ENCODE results near the gene GSAP. TPM values are rescaled to one million over a fixed set of nuclear protein-coding genes. Genes with fewer than 3 reads are reported as not detected.
A peak's percentile ranks its signal among the peaks of the same experiment; 100 is the strongest.

GSAP gene
- total RNA-seq, 6 experiments from 2014 or later, result 14.1 to 34.6 (median 26.5) TPM

- H3K4me1 ChIP-seq, result no peaks in the 10 kb centered on the region
- ATAC-seq, result no peak
- no peaks in the 10 kb centered on the region for H3K27me3 ChIP-seq
- no peak overlapping the region for H3K27ac ChIP-seq
- H3K36me3 ChIP-seq, result no peaks in the 10 kb centered on the region
- intact Hi-C loops (cut with DNase I), result no loop called here
- TF ChIP-seq CTCF (IDR thresholded peaks at IDR 0.05), result no peak
- no peak for TF ChIP-seq POLR2A (IDR thresholded peaks at IDR 0.05)
- no peak overlapping the region for H3K4me3 ChIP-seq
- no peak for DNase-seq
- H3K9me3 ChIP-seq, result no peaks in the 10 kb centered on the region
Measured at GRCh38 chr7:77422500-77422899, 6.4 kb upstream of the GSAP start.

- no peaks in the 10 kb centered on the region for H3K9me3 ChIP-seq
- peaks cover 0 to 3% (median 0%) of the 10 kb centered on the region in 4 donors for H3K4me1 ChIP-seq
- H3K36me3 ChIP-seq, result no peaks in the 10 kb centered on the region
- H3K4me3 ChIP-seq, result no peak overlapping the region
- 76% methylated on average over 4 of the region's 4 CpGs for WGBS (ENCODE audit: insufficient coverage, low coverage, low lambda C conversion rate, missing lambda C conversion rate)
- intact Hi-C loops (cut with DNase I), result no loop called here
- DNase-seq (no peak), ATAC-seq (no peak)
- H3K27me3 ChIP-seq, result no peaks in the 10 kb centered on the region
- TF ChIP-seq CTCF (IDR thresholded peaks at IDR 0.05), result no peak
- no peak for TF ChIP-seq POLR2A (IDR thresholded peaks at IDR 0.05)
- H3K27ac ChIP-seq, result no peak overlapping the region
Measured at GRCh38 chr7:77420986-77421672, 5.0 kb upstream of the GSAP start.

- Histone ChIP-seq H3K4me3 (no peak overlapping the region), H3K27ac (peak overlapping the region in 1 of 3 donors; percentile 7), H3K9me3 (no peaks in the 10 kb centered on the region), H3K36me3 (no peaks in the 10 kb centered on the region), H3K4me1 (peaks cover 0 to 3% (median 0%) of the 10 kb centered on the region in 4 donors), H3K27me3 (no peaks in the 10 kb centered on the region)
- ATAC-seq (no peak), DNase-seq (no peak)
- TF ChIP-seq POLR2A (IDR thresholded peaks at IDR 0.05) (no peak), CTCF (IDR thresholded peaks at IDR 0.05) (no peak)
- intact Hi-C loops (cut with DNase I), result no loop called here
- WGBS (ENCODE audit: insufficient coverage, low coverage, low lambda C conversion rate, missing lambda C conversion rate), result 82% methylated on average over 5 of the region's 5 CpGs
Measured at GRCh38 chr7:77420438-77420837, 4.3 kb upstream of the GSAP start.

- TF ChIP-seq CTCF (IDR thresholded peaks at IDR 0.05) (no peak), POLR2A (IDR thresholded peaks at IDR 0.05) (no peak)
- Histone ChIP-seq H3K4me1 (peaks cover 0 to 3% (median 0%) of the 10 kb centered on the region in 4 donors), H3K9me3 (no peaks in the 10 kb centered on the region), H3K27ac (no peak overlapping the region), H3K4me3 (no peak overlapping the region), H3K36me3 (no peaks in the 10 kb centered on the region), H3K27me3 (no peaks in the 10 kb centered on the region)
- 82% methylated on average over 4 of the region's 4 CpGs for WGBS (ENCODE audit: insufficient coverage, low coverage, low lambda C conversion rate, missing lambda C conversion rate)
- intact Hi-C loops (cut with DNase I), result no loop called here
- DNase-seq (no peak), ATAC-seq (no peak)
Measured at GRCh38 chr7:77419102-77419501, 3.0 kb upstream of the GSAP start.

Data from right lobe of liver (tissue), 6 donors.